ENCODE data around the gene ZNF662.

The ZNF662 gene

GRCh38 chr3:42887084-42887483 lies 18.9 kb upstream of the ZNF662 start:
- DNase-seq (ENCODE audit: low spot score), result no peak

GRCh38 chr3:42891042-42891441 lies 14.9 kb upstream of the ZNF662 start:
- DNase-seq (ENCODE audit: low spot score), result no peak

- no peak for DNase-seq (ENCODE audit: low spot score)
Measured at GRCh38 chr3:42892169-42892568, 13.8 kb upstream of the ZNF662 start.

- no peak for DNase-seq (ENCODE audit: low spot score)
Measured at GRCh38 chr3:42892807-42893206, 13.1 kb upstream of the ZNF662 start.

- DNase-seq (ENCODE audit: low spot score), result no peak
Measured at GRCh38 chr3:42894698-42895579, 11.0 kb upstream of the ZNF662 start.

- no peak for DNase-seq (ENCODE audit: low spot score)
Measured at GRCh38 chr3:42895580-42895868, 10.4 kb upstream of the ZNF662 start.

- no peak for DNase-seq (ENCODE audit: low spot score)
Measured at GRCh38 chr3:42898896-42899675, 6.9 kb upstream of the ZNF662 start.

GRCh38 chr3:42900226-42901072 lies 5.5 kb upstream of the ZNF662 start:
- DNase-seq (ENCODE audit: low spot score), result no peak

GRCh38 chr3:42901073-42901415 lies 4.9 kb upstream of the ZNF662 start:
- DNase-seq (ENCODE audit: low spot score), result no peak

GRCh38 chr3:42902257-42902656 lies 3.7 kb upstream of the ZNF662 start:
- DNase-seq (ENCODE audit: low spot score), result no peak

GRCh38 chr3:42904076-42904475 lies 1.9 kb upstream of the ZNF662 start:
- no peak for DNase-seq (ENCODE audit: low spot score)

GRCh38 chr3:42905740-42906069 lies 237 bp upstream of the ZNF662 start:
- no peak for DNase-seq (ENCODE audit: low spot score)

GRCh38 chr3:42906848-42907183 lies 874 bp downstream of the ZNF662 start:
- DNase-seq (ENCODE audit: low spot score), result no peak

- DNase-seq (ENCODE audit: low spot score), result no peak
Measured at GRCh38 chr3:42908675-42909074, 2.7 kb downstream of the ZNF662 start.

- DNase-seq (ENCODE audit: low spot score), result no peak
Measured at GRCh38 chr3:42911551-42911950, 5.6 kb downstream of the ZNF662 start.

GRCh38 chr3:42914771-42915515 lies 9.0 kb downstream of the ZNF662 start:
- DNase-seq (ENCODE audit: low spot score), result no peak

- DNase-seq (ENCODE audit: low spot score), result no peak
Measured at GRCh38 chr3:42923606-42924005, 17.7 kb downstream of the ZNF662 start.

- no peak for DNase-seq (ENCODE audit: low spot score)
Measured at GRCh38 chr3:42926310-42926709, 20.4 kb downstream of the ZNF662 start.

GRCh38 chr3:42934111-42934510 lies 28.2 kb downstream of the ZNF662 start:
- DNase-seq (ENCODE audit: low spot score), result no peak

- DNase-seq (ENCODE audit: low spot score), result no peak
Measured at GRCh38 chr3:42934910-42935309, 29.0 kb downstream of the ZNF662 start.

GRCh38 chr3:42935472-42935871 lies 29.5 kb downstream of the ZNF662 start:
- no peak for DNase-seq (ENCODE audit: low spot score)

All from germinal center (tissue), 1 donor.